ENCODE data around the gene MS4A15. TPM values are rescaled to one million over a fixed set of nuclear protein-coding genes. Genes with fewer than 3 reads are reported as not detected.
"Not testable (repeated sequence)": the region's sequence is repeated elsewhere in the genome, so short reads cannot be mapped to it uniquely, and the experiment has no call there.

Gene MS4A15
- total RNA-seq, 2 donors from 2014 or later: not detected

DNA sequence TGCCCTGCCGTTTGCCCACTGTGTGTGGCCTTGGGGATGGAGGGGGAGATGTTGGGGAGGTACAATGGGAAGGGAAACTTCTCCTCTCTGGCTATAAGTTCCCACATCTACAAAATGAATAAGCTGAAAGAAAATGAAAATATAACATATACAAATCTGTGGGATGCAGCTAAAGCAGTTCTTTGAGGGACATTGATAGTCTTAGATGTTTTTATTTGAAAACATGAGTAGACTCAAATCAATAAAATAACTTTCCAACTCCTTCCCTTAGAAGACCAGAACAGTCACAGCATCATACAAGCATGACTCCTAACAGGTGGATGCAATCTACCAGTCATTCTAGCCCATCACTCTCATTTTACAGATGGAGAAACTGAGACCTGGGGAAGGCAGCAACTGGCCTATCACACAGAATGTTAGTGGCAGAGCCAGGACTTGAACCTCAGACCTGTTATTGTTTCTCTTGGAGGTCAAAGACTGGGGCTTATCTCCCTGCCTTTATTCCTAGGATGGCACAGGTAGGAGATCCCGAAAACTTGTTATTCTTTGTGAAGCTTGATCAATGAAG is 60.0 kb downstream of the MS4A15 start:
- H3K36me3 Mint-ChIP-seq (ENCODE audit: low read depth): no peaks in the 10 kb centered on the region
- no peak overlapping the region for H3K4me3 Mint-ChIP-seq

DNA sequence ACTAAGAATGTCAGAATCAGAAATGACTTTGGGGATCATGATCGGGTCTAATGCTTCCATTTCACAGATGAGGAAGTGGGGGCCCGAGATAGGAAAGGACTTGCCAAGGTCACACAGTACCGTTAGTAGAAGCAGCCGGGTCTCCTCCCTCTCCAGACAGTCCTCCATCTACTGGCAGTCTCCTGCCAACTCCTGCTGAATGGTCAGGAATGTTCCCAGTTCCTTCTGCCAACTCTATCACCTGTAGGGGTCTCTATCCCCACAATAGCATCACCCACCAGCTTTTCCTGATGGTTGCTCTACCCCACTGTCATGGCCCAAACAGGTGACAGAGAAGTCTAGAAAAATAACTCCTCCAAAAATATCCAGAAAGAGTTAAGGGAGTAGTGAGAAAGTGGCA is 61.4 kb downstream of the MS4A15 start:
- Mint-ChIP-seq H3K4me1 (no peaks in the 10 kb centered on the region), H3K9me3 (no peaks in the 10 kb centered on the region), H3K4me3 (no peak overlapping the region), H3K27ac (no peak overlapping the region), H3K36me3 (ENCODE audit: low read depth) (no peaks in the 10 kb centered on the region), H3K27me3 (no peaks in the 10 kb centered on the region)
- ATAC-seq (replicated peaks): no peak

More for the DNA sequence above, 60.0 kb downstream of the MS4A15 start:
- no peaks in the 10 kb centered on the region for H3K4me1 Mint-ChIP-seq
- no peak for ATAC-seq (replicated peaks)
- no peak overlapping the region for H3K27ac Mint-ChIP-seq
- H3K27me3 Mint-ChIP-seq: peaks cover 4% of the 10 kb centered on the region
- H3K9me3 Mint-ChIP-seq: no peaks in the 10 kb centered on the region

DNA sequence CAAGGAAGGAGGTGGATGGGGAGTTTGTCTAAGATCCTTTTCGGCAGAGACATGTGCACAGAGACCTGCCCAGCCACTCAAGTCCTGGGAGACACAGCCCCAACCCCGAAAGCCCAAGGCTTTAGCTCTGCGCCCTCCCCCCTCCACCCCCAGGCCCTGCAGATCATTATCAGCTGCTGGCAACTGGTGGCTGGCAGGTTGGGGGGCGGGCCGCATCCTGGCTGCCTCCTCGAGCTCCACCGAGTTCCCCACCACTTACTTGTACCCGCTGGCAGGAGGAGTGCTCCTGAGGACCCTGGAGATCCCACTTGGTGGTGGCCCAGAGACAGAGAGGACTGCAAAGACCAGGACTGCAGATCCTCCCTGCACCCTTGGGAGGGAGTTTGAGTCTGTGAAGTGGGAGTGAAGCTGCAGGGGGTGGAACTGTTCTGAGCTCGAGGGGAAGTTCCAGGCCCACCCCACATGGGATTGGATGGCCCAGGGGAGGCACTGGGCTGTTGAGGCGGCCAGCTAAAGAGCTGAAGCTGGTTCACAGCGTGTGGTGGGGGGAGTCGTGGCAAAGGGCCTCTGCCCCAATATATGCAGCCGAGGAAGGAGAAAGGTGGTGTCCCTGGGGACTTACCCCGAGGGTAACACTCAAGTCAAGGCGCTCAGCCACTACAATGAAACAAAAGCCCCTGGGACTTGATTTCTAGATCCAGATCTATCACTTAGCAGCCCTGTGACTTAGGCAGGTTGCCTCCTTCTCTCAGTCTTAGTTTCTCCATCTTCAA is 65.3 kb downstream of the MS4A15 start:
- no peaks in the 10 kb centered on the region for H3K27me3 Mint-ChIP-seq
- H3K4me3 Mint-ChIP-seq: no peak overlapping the region
- ATAC-seq (replicated peaks): no peak
- no peak overlapping the region for H3K27ac Mint-ChIP-seq
- H3K36me3 Mint-ChIP-seq (ENCODE audit: low read depth): no peaks in the 10 kb centered on the region
- no peaks in the 10 kb centered on the region for H3K4me1 Mint-ChIP-seq
- H3K9me3 Mint-ChIP-seq: no peaks in the 10 kb centered on the region

DNA sequence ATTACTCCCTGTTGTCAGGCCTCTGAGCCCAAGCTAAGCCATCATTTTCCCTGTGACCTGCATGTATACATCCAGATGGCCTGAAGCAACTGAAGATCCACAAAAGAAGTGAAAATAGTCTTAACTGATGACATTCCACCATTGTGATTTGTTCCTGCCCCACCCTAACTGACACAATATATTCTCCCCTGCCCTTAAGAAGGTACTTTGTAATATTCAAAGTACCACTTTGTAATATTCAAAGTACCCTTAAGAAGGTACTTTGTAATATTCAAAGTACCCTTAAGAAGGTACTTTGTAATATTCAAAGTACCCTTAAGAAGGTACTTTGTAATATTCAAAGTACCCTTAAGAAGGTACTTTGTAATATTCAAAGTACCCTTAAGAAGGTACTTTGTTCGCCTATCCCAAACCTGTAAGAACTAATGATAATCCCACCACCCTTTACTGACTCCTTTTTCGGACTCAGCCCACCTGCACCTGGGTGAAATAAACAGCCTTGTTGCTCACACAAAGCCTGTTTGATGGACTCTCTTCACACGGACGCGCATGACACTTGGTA is 67.2 kb downstream of the MS4A15 start:
- not testable (repeated sequence) for H3K4me3 Mint-ChIP-seq; H3K9me3 Mint-ChIP-seq; H3K27me3 Mint-ChIP-seq; H3K27ac Mint-ChIP-seq; H3K4me1 Mint-ChIP-seq; H3K36me3 Mint-ChIP-seq (ENCODE audit: low read depth); ATAC-seq (replicated peaks)

DNA sequence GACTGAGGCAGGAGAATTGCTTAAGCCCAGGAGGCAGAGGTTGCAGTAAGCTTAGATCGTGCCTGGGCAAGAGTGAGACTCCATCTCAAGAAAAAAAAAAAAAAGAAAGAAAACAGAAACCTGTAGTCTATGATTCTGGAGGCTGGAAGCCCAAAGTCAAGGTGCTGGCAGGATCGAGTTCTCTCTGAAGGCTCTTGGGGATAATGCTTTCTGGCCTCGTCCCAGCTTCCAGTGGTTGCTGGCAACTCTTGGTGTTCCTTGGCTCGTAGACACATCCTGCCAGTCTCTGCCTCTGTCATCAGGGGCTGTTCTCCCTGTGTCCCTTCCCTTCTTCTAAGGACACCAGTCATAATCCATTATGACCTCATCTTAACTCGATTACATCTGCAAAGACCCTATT is 68.5 kb downstream of the MS4A15 start:
- H3K9me3 Mint-ChIP-seq: no peaks in the 10 kb centered on the region
- peaks cover 4% of the 10 kb centered on the region for H3K27me3 Mint-ChIP-seq
- no peaks in the 10 kb centered on the region for H3K36me3 Mint-ChIP-seq (ENCODE audit: low read depth)
- H3K27ac Mint-ChIP-seq: no peak overlapping the region
- H3K4me1 Mint-ChIP-seq: no peaks in the 10 kb centered on the region
- no peak for ATAC-seq (replicated peaks)
- no peak overlapping the region for H3K4me3 Mint-ChIP-seq

DNA sequence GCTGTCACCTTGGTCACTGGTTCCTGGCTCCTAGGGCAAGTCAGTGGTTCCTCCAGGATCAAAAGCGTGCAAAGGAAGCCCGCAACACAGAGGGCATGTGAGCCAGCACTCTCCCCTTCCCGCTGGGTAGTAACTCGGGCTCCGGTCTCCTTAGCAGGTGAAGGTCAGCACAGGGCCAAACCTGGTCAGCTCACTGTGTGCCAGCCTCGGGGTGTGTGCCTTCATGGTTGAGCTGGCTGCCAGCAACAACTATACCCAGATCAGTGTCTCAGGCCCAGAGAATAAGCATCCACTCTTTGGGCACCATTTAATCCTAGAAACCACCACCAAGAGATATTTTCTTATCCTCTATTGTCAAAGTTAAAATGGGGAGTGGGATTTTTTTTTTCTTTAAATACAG is 69.1 kb downstream of the MS4A15 start:
- Mint-ChIP-seq H3K4me3 (no peak overlapping the region), H3K36me3 (ENCODE audit: low read depth) (no peaks in the 10 kb centered on the region), H3K9me3 (no peaks in the 10 kb centered on the region), H3K4me1 (no peaks in the 10 kb centered on the region), H3K27ac (no peak overlapping the region), H3K27me3 (peaks cover 4% of the 10 kb centered on the region)
- ATAC-seq (replicated peaks): no peak

Other genes starting within 250 kb of the MS4A15 start
- gene MS4A13, start 241.5 kb upstream of the MS4A15 start, total RNA-seq: not detected
- not detected for gene MS4A8, start 57.3 kb upstream of the MS4A15 start, total RNA-seq
- not detected for gene MS4A18, start 32.1 kb upstream of the MS4A15 start, total RNA-seq
- gene MS4A10, start 28.5 kb downstream of the MS4A15 start, total RNA-seq: not detected
- 10 to 100 TPM; 25.9 to 85.7 TPM for gene CCDC86, start 85.2 kb downstream of the MS4A15 start, total RNA-seq
- under 1 TPM; 0.19 to 0.37 TPM for gene PTGDR2, start 99.1 kb downstream of the MS4A15 start, total RNA-seq
- gene ZP1, start 110.7 kb downstream of the MS4A15 start, total RNA-seq: under 1 TPM in 1 of 2 donors, not detected in 1; 0.16 TPM
- 100 to 1,000 TPM in 1 of 2 donors, 10 to 100 TPM in 1; 80.2 to 165 TPM for gene PRPF19, start 149.7 kb downstream of the MS4A15 start, total RNA-seq
- gene TMEM109, start 157.3 kb downstream of the MS4A15 start, total RNA-seq: 10 to 100 TPM; 42.8 to 99.7 TPM
- under 1 TPM in 1 of 2 donors, not detected in 1; 0.29 TPM for gene TMEM132A, start 167.6 kb downstream of the MS4A15 start, total RNA-seq
- gene SLC15A3, start 195.3 kb downstream of the MS4A15 start, total RNA-seq: 1 to 10 TPM; 1.0 to 1.3 TPM
- gene CD6, start 214.8 kb downstream of the MS4A15 start, total RNA-seq: 100 to 1,000 TPM; 254 to 438 TPM

Measured in activated T-helper 17 cell treated with anti-CD3 and anti-CD28 coated beads, Interleukin-2, amount 50 U/mL, for 72 hours (primary cell).